22Rv1 (cell line): ENCODE measurements around the gene DOC2A.

ENCODE experiments used
- H3K27ac ChIP-seq: fragments of 450-650 bp; 2 replicates; pipeline ENCODE4 v1.5.1; 2017
- ZFX ChIP-seq: fragments of 450-650 bp; IDR thresholded peaks from 2 replicates; pipeline ENCODE4 v1.6.1; 2017; ENCODE audit warnings: antibody characterized with exemption, borderline replicate concordance
- TF ChIP-seq, protein P1 (sequence below): fragments of 450-650 bp; IDR thresholded peaks from 2 replicates; pipeline ENCODE4 v1.5.1; 2017; ENCODE audit warnings: mild to moderate bottlenecking

Gene DOC2A

GRCh38 chr16:30009085-30009862 lies 1.6 kb downstream of the DOC2A start:
- TF ChIP-seq ZFX: no peak
- no peak overlapping the region for H3K27ac ChIP-seq

DNA sequence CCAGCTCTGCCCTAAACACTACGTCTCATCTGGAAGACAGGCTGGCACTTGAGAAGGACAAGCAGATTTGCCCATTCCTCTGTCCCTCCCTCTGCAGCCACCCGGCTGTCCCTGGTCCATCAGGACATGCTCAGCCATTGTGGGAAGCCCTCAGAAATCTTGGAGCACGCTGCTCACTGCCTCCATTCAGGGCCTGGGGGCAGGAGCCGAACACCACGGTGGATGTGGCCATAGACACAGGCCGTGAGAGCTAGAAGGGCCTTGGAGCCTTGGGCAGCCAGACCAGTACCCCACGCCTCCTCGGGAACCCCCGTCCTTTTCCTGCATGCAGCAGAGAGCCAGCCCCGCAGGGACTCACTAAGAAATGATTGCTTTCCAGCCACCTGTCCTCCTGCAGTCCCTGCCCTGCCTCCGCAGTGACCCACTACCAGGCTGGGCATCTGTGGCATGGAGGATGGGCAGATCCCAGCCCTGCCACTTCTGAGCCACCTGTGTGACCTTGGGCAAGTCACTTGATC lies 3.4 kb downstream of the DOC2A start:
- no peak for TF ChIP-seq ZFX
- TF ChIP-seq, protein P1, sequence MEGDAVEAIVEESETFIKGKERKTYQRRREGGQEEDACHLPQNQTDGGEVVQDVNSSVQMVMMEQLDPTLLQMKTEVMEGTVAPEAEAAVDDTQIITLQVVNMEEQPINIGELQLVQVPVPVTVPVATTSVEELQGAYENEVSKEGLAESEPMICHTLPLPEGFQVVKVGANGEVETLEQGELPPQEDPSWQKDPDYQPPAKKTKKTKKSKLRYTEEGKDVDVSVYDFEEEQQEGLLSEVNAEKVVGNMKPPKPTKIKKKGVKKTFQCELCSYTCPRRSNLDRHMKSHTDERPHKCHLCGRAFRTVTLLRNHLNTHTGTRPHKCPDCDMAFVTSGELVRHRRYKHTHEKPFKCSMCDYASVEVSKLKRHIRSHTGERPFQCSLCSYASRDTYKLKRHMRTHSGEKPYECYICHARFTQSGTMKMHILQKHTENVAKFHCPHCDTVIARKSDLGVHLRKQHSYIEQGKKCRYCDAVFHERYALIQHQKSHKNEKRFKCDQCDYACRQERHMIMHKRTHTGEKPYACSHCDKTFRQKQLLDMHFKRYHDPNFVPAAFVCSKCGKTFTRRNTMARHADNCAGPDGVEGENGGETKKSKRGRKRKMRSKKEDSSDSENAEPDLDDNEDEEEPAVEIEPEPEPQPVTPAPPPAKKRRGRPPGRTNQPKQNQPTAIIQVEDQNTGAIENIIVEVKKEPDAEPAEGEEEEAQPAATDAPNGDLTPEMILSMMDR: no peak
- H3K27ac ChIP-seq: no peak overlapping the region

GRCh38 chr16:30006659-30007377 lies 4.0 kb downstream of the DOC2A start:
- no peak for TF ChIP-seq ZFX
- TF ChIP-seq, protein P1: no peak
- 0 out of 2 replicates have a peak overlapping the region, but pooled peaks have one; percentile 10 for H3K27ac ChIP-seq

DNA sequence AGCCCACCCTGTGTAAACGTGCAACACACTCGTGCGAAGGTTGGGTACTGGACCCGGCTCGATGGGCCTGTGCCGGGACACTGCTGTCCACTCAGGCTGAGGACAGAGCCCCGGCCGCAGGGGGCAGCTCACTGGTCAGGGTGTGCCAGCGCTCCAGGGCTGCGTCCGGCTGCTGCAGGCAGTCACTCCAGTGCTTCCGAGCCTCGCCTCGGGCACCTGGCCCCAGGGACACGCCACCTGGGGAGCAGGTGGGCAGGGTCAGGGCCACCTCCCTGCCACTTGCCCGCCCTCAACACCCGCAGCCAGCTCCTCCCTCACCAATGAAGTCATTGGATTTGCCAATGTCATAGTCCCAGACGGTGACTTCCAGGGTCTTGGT lies 4.7 kb downstream of the DOC2A start:
- TF ChIP-seq, protein P1: no peak
- no peak for TF ChIP-seq ZFX
- 0 out of 2 replicates have a peak overlapping the region, but pooled peaks have one; percentile 10 for H3K27ac ChIP-seq

- no peak for TF ChIP-seq ZFX
- TF ChIP-seq, protein P1: peak; percentile 83
- 0 out of 2 replicates have a peak overlapping the region, but pooled peaks have one; percentile 10 for H3K27ac ChIP-seq
Measured at GRCh38 chr16:30005341-30006094, 5.3 kb downstream of the DOC2A start.

- no peak overlapping the region for H3K27ac ChIP-seq
- TF ChIP-seq, protein P1: no peak
- no peak for TF ChIP-seq ZFX
Measured at GRCh38 chr16:30004811-30005242, 6.0 kb downstream of the DOC2A start.

GRCh38 chr16:30004424-30004776 lies 6.4 kb downstream of the DOC2A start:
- no peak overlapping the region for H3K27ac ChIP-seq
- TF ChIP-seq ZFX: no peak
- TF ChIP-seq, protein P1: no peak
